LNCaP clone FGC (cell line): ENCODE data around the gene FAM107A.

Experiments used
- DNase-seq: peaks from one replicate; pipeline ENCODE4 v3.0.0-alpha.2; 2011; ENCODE audit warnings: low read depth
- H3K4me3 ChIP-seq: 2 replicates; pipeline ENCODE4 v1.5.1; 2011; ENCODE audit warnings: mild to moderate bottlenecking, low read depth, low read length, control low read depth
- CTCF ChIP-seq: IDR thresholded peaks from 2 replicates; pipeline ENCODE4 v1.5.1; 2012; ENCODE audit warnings: mild to moderate bottlenecking; ENCODE audit not compliant: control insufficient read depth, insufficient read depth; ENCODE audit errors: extremely low read depth

FAM107A gene

GRCh38 chr3:58520403-58521335, 56.5 kb downstream of the FAM107A start:
- TF ChIP-seq CTCF: no peak
- H3K4me3 ChIP-seq: no peak overlapping the region
- DNase-seq: no peak

- DNase-seq: no peak
- H3K4me3 ChIP-seq: no peak overlapping the region
- TF ChIP-seq CTCF: no peak
These were observed 57.4 kb downstream of the FAM107A start for GRCh38 chr3:58519668-58520402.

GRCh38 chr3:58518291-58518789, 58.9 kb downstream of the FAM107A start:
- no peak for TF ChIP-seq CTCF
- no peak overlapping the region for H3K4me3 ChIP-seq
- DNase-seq: no peak

- H3K4me3 ChIP-seq: no peak overlapping the region
- TF ChIP-seq CTCF: no peak
- DNase-seq: no peak
These were observed 62.8 kb downstream of the FAM107A start for GRCh38 chr3:58514405-58514804.
